HG02870 (cell line): ENCODE measurements around the gene SEMA3D.

Experiments used
- ATAC-seq: cut with Tn5 transposase; IDR thresholded peaks from one replicate; pipeline ENCODE4 v1.9.1; 2021; ENCODE audit warnings: mild to moderate bottlenecking, moderate library complexity; ENCODE audit not compliant: unreplicated experiment

Gene SEMA3D

DNA sequence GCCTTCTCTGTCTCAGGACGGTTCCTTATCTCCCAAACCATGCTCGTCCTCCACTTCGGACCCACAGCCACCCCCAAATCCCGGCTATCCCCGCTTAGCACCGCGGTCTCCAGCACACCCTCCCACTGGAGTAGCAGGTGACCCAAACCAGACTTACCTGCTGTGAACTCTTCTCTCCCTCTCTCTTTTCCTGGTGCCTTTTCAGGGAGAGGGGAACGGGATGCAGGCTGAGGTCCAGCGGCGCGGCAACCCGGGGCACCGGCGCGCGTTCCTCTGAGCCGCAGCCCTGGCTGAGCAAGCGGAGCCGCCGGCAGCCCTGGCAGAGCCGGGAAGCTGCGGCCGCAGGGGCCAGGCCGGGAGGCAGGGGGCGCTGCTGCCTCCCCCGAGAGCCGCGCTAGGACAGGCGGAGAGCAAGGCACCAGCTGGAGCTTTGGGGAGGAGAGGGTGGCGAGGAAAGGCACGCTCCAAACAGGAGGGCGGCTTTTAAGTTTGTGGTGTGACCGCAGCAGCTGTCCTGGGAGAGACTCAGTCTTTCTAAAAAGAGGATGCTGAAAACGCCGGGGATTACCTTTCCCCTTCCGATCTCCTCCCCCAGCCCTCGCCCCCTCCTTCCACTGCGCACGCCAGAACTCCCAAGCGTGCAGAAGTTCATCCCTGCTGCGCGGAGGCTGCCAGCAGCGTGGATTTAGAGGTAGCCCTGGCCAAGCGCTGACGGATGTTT is at the start of gene SEMA3D:
Gene SEMA3D, minus strand, starts transcription at position 536 of the 721 bp plus-strand sequence. CDS start 65,165 bp downstream, outside the sequence.
- ATAC-seq = peak; percentile 84

DNA sequence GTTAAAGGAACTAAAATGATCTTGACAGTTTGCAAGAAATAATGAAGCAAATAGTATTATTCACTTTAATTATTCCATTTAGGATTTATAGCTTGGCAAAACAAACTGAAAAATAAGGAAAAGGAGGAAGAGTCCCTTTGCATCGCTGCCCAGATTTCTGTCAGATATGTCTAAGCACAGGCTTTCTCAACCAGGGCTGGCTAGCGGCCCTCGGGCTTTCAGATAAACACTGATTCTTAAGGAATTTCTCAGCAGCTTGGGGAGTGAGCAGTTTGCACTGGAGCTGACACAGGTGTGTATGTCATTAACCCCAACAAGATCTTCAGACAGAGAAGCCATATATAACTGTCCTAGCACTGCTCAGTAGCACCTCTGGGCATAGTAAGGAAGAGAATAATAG is 47.9 kb upstream of the SEMA3D start:
- no peak for ATAC-seq

DNA sequence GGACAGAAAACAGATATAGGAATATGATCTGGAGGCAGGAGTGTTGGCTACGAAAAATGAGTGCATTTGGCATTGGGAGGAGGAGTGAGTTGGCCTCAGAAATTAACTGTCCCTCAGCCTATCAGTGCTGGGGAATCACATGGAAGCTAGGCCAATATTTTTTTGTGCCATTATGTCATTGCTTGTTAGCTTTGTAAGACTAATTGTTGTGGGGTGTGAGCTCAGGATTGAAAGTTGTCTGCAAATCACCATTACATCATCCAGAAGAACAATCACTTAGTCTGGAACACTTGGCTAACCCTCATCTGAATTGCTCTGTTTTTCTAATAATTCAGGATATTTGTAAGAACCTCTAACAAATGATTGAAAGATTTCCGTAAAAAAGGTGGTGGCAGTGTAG is 45.2 kb upstream of the SEMA3D start:
- ATAC-seq = no peak

DNA sequence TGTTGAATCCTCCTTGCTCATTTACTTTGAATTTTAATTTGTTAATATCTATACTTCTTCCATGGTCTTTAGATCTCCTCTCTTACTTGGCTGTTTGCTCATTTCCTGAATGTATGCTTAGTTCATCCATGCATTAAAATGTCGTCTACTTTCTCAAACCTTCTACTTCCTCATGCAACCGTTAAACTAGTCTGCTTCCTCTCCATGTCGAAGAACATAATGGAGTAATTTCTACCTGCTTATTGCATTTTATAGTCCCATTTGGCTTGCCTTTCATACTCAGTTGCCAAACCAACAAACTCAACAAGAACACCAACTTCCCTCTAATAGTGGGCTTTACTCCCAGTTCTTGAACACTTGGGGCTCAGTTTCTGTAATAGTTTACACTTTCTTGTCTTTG is 43.8 kb upstream of the SEMA3D start:
- ATAC-seq = no peak

DNA sequence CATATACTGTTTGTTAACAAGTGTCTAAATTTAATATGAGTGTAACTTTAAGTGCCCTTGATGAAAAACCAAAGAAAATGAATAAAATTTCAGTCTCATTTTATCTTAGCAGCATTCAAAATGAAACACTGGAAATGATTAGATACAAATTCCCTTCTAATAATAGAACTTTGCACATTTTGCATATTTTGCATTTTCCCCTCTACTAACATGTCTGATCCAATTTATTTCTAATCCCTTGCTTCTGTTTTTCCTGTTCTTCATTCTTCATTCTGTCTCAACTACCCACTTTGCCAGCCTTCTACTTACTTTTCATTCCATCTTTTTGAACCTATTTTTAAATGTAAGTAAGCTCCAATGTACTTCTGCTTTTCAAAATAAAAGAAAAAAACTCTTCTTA is 42.7 kb upstream of the SEMA3D start:
- ATAC-seq = no peak

DNA sequence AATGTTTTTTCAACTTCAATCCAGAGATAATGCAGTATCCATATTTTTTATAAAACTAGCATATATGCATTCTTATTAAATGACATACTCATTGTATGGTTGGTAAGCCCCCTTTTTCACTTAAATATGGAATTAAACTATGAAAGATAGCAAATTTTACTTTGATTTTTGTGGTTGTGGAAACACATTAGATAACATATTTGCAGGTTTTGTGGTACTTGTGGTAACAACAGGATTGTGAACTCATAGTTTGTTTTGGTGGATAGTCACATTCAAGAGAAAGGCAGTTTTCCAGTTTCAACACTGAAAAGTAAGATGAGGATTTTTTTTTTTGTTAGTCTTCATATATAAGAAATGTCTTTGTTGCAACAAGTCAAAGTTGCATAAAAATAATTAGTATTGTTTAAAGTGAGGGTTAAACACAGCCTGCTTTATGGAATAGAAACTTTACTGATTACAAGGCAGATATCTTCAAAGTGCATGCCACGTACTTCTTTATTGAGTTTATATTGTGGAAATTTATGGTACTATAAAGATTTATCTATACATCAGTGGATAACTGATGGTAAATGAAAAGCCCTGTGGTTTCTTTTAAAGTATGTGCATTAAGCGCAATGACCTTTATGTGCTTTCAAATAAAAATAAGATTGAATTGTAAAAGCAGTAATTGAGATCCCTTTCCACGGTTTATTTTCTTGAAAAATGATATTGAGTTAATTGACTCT is 39.7 kb upstream of the SEMA3D start:
- no peak for ATAC-seq

DNA sequence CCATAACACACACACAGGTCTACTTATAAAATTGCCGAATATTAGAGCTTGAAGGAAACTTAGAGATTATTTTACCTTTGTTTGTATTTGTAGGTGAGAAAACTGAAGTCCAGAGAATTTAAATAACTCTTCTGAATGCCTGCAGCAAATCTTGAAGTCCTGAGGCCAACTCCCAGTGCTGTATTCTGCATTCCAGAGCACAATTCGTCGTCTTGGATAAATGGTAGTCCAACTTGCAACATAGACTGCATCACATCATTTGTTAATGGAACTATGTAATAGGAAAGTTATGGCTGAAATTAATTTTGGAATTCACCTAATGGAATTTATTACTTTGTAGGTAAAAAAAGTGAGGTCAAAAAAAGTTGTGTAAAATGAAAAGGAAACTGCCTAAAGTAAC is 37.3 kb upstream of the SEMA3D start:
- ATAC-seq = no peak

DNA sequence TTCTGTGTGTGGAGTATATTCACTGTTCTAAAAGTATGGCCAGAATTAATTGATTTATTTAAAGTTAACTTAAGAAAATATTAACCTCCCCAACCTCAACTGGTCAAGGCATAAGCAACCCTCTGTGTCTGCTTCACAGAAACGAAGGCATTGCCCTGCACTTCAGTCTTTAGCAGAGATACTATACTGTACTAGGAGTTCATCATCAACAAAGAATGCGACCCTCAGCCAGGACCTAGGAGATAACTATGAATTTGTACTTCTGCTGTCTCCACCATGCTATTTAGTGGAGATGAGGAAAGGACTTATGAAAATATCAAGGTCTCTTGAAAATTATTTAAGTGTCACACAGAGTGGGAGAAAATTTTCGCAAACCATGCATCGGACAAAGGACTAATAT is 35.7 kb upstream of the SEMA3D start:
- no peak for ATAC-seq

DNA sequence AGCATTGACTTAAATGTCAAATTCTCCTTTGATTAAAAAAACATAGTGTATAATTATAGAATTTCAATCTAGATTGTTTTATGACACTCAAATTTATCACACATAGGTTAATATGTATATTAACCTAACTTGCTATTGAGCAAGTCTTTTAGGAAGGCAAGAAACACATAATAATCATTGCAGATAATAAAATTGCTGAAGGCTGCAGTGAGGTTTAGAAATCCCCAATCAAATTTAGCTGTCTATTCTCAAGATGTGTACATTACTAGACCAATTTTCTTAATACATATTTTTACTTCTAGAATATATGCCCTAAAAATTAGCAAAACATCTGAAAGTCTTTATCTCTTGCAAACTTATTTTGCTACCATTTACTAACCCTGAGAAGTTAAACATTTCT is 34.9 kb upstream of the SEMA3D start:
- ATAC-seq = no peak

DNA sequence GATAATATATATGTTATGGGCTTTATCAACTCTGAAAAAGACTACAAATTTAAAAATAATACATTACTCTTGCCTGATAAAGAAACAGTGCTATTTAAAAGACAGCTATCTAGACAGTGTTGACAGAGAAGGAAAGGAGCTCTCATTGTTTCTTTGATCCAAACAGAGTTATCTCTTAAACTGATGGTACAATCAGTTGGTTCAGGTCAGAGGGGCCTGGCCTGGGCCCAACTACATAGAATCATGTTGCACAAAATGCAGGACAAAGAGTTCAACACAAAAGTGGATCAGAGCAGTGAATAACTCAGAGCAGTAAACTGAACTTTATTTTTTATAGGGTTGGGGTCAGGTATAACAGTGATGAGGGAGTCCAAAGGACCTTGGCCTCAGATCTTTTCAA is 33.8 kb upstream of the SEMA3D start:
- ATAC-seq = no peak

DNA sequence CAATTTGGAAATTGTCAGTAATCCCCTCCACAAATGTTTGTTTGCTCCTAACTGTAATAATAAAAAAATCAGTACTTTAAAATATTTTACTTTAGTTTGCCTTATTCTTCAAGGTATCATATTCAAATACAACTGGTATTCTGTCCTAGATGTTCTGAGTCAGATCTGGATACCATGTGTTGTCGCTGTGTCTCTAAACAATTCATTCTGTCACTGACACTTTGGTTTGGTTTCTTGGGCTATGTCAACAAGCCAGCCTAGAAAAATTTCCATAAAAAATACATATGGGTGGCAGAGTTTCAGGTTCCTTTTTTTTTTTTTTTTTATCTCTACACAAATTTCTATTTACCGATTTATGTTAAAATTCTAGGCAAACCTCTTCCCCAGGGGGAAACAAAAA is 33.2 kb upstream of the SEMA3D start:
- no peak for ATAC-seq

DNA sequence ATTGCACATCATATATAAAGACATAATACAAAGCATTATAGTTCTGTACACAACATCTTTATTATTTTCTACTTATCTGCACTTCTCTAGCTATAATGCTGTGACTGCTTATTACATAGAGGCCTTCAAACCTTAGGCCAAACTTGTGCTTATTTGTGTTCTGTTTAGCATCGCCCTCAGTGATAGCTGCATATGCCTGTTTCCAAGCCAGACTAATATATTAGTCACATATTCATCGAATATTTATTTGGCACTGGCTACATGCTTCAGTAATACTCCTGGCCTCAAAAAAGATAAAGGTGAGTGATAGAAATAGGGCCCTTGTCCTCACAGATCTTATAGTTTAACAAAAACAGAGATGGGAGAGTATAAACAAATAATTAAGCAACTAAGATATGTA is 30.2 kb upstream of the SEMA3D start:
- ATAC-seq = no peak

DNA sequence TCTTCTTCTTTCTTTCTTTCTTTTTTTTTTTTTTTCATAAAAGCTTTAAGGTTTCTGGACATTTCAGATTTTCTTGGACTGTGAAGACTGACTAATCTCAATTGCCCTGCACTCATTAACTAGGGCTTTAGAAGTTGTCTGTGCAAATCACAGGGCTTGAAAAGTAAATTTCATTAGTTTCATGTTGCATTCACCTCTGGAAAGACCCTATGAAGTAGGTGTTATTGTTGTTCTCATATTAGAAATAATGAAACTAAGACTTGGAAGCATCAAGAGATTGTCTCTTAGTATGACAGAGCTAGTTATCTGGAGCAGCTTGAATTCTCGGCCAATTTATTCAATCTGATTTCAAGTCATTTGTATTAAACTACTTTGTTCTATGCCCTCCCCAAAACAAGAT is 28.2 kb upstream of the SEMA3D start:
- ATAC-seq = peak; percentile 90

DNA sequence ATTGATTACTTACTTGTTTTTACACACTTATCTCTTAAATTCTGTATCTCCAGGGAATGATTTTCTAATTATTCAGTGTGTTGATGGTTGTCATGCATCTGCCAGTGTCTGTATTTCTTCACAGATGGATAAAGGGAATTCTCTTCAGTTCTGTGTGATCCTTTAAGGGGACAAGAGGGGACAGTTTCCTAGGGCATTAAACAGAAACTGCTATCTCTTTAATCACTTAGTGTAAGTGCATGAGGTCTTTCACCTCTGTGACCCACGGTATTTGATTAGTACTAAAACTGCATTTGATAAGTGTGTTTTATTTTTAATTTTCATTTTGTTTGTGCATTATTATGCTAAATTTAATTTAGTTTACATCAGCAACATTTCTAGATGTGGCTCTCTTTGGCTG is 26.6 kb upstream of the SEMA3D start:
- no peak for ATAC-seq

DNA sequence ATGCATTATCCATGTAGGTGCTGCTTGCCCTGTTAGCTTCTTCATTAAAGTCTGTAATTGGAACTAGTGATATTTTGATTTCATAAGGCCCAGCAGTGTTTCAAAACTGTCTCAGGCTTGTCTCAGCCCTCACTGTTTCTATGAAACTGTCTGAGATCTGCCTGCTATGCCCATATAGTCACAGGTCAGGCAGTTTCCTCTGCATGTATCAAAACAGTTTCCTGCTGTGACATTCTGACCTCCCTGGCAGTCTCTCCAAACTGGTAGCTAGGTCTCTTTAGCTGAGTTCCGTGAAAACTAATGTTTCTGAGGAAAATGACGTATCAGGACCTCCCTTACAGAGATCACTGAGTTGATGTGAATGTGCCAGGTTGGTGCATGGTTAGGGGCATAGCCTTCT is 18.9 kb upstream of the SEMA3D start:
- ATAC-seq = no peak

DNA sequence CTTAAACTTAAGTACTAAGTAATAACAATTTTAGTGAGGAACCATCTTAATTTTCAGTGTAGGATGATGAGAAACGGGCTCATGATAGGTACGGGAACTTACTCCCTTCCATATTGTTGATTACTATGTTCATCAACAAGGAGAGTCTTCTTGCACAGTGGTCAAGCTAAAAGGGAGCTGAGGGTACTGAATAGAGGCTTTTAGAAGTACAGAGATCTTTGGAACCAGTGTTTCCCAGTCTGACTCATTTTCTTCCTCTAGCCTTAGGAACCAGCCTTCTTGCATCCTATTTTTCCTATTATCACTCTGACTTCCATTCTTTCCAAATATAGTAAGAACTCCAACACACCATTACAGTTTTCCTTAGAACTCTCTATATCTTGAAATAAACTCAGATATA is 17.6 kb upstream of the SEMA3D start:
- no peak for ATAC-seq

DNA sequence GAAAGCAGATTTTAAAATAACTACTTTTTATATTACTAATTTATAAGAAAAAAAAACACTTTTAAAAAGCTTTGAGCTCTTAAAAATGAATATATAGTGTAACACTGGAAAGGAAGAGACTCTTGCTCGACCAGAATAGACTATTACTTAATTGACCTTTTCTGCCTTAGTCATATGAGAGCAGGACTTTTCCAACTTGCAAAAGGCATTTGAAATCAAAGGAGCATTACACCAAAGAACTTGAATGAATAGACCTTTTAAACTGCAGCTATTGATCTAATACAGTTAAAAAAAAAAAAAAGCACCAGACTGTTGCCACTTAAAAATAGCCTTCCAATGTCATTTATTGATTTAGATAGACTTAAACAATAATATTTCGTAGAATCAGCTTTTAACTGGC is 17.2 kb upstream of the SEMA3D start:
- no peak for ATAC-seq

DNA sequence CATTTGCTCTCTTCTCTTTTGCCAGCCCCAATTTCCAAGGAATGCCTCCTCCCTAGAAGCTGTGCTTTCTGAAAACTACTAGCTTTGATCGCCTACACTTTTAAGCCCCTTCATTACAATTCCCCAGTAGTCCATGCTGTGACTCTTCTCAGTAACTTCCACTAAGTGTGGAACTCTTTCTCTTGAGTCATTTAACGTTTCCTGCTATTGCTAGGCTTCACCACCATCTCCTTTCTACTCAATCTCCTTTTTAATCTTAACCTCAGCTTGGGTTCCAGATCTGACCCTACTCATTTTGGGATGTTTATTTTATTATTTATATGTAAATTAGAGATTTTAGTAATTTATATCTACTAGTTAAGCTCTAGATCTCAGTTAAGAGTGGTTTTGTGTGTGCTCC is 14.4 kb upstream of the SEMA3D start:
- no peak for ATAC-seq

DNA sequence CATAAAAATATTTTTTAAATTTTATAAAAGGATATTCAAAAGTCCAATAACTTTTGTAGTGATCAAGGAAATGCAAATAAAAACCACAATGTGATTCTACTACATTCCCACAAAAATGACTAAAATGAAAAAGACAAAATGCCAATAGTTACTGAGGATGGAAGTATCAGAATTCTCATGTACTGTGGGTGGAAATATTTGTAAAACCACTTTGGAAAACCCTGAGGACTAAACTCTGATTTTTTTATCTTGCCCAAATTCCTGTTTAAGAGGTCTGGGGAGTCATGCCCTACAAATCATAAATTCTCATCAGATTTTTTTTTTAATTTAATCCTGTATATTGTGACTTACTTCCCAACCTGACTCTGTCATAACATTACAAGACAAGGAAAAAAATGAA is 9.8 kb upstream of the SEMA3D start:
- ATAC-seq = no peak

DNA sequence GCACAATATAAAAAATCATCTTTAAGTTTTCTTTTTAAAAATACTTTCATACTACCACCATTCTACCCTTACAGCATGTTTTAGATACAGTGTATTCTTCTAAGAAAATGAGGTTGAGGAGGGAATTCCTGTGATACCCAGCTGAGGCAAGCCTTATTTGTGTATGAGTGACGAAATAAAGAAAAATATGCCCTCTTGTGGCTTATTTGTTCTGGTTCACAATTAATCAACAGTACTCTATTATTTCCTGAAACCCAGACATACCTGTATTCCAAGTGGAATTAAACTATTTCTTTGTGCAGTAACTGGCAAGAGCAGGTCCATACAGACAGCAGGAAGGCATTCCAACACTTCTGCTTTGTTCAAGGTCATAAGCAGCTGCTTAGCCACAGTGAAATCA is 4.5 kb upstream of the SEMA3D start:
- ATAC-seq = no peak

DNA sequence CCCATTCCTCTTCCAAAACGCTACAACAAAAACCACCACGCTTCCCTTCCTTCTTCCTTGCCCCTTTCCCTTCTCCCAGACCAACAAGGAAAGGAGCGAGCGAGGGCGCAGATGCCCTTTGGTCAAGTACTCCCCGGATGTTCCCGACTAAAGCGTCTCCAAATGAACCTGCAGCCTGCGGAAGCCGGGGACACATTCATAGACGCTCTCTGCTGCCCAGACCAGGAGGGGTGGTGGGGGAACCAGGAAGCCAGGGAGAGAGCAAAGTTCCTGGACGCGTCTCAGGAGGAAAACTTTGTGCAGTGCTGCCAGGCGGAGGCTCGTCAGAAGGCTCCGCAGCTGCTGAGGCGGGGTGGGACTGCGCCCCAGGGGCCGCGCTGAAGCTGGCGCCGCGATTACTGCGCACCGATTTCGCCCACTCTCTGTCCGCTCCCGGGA is 754 bp downstream of the SEMA3D start:
- ATAC-seq = peak; percentile 5

DNA sequence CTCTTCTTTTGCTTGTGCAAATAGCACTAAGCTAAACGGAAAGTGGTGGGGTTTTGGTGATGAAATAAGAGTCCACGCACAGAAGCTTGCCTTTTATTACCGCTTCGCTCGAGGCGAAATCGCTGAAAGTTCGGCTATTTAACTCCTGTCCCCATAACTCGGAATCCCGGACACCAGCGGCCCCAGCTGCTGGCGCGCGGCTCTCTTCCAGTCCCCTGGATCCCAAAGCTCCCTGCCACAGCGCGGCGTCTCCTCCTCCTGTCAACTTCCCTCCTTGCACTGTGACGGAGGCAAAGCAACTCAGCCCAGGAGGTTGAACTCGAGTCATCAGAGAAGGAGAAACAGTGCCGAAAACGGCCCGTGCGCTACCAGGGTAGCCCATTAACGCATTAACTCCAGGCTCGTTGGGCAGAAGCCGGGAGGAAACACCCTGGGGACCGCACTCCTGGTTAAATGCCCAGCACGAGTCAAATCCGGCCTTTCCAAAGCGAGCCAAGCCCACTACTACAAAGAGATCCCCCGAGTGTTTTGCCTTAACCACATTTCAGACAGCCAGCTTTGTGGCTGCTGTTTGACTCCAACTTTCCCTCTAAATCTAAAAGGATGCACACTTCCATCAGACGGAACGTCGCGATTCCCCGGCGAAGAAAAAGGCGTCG is 1.3 kb downstream of the SEMA3D start:
- no peak for ATAC-seq
